Dendritic cell treated with granulocyte-macrophage colony-stimulating factor and Interleukin-4, amounts not matched to agents 40 ng/mL and 50 ng/mL, for 4 days (primary cell): ENCODE data around the gene BEND6.
A peak's percentile ranks its signal among the peaks of the same experiment; 100 is the strongest.
"Not testable (repeated sequence)": the region's sequence is repeated elsewhere in the genome, so short reads cannot be mapped to it uniquely, and the experiment has no call there.

Experiments
- H3K27ac Mint-ChIP-seq: one replicate; pipeline ENCODE4 v1.8.0; 2022; ENCODE audit warnings: mild to moderate bottlenecking, mixed read lengths
- H3K27me3 Mint-ChIP-seq: one replicate; pipeline ENCODE4 v1.8.0; 2022; ENCODE audit warnings: mild to moderate bottlenecking, mixed read lengths
- H3K36me3 Mint-ChIP-seq: one replicate; pipeline ENCODE4 v1.8.0; 2022; ENCODE audit warnings: low read depth, mixed read lengths
- H3K4me1 Mint-ChIP-seq: one replicate; pipeline ENCODE4 v1.8.0; 2022; ENCODE audit warnings: low read depth, mixed read lengths
- H3K4me3 Mint-ChIP-seq: one replicate; pipeline ENCODE4 v1.8.0; 2022; ENCODE audit warnings: mild to moderate bottlenecking, moderate library complexity, mixed read lengths
- H3K9me3 Mint-ChIP-seq: one replicate; pipeline ENCODE4 v1.8.0; 2022; ENCODE audit warnings: mixed read lengths
- intact Hi-C: fragments of 100-400 bp; cut with micrococcal nuclease; formaldehyde crosslinking; loops from one replicate; pipeline ENCODE4 v1.15.0; 2022

BEND6 gene

GRCh38 chr6:57040011-57040410 lies 85.1 kb downstream of the BEND6 start:
- intact Hi-C loops = no loop called here
- no peaks in the 10 kb centered on the region for H3K36me3 Mint-ChIP-seq
- H3K27me3 Mint-ChIP-seq = peaks cover 2% of the 10 kb centered on the region
- no peak overlapping the region for H3K27ac Mint-ChIP-seq
- H3K4me1 Mint-ChIP-seq = no peaks in the 10 kb centered on the region
- no peak overlapping the region for H3K4me3 Mint-ChIP-seq
- H3K9me3 Mint-ChIP-seq = no peaks in the 10 kb centered on the region

- H3K27ac Mint-ChIP-seq, H3K4me3 Mint-ChIP-seq, intact Hi-C loops, H3K9me3 Mint-ChIP-seq, H3K27me3 Mint-ChIP-seq: not testable (repeated sequence)
- Mint-ChIP-seq H3K4me1 (peaks cover 18% of the 10 kb centered on the region), H3K36me3 (peaks cover 17% of the 10 kb centered on the region)
These were observed 89.2 kb downstream of the BEND6 start for GRCh38 chr6:57044061-57044460.

GRCh38 chr6:57044568-57044967 lies 89.7 kb downstream of the BEND6 start:
- H3K27me3 Mint-ChIP-seq = peaks cover 4% of the 10 kb centered on the region
- no peak overlapping the region for H3K27ac Mint-ChIP-seq
- no peaks in the 10 kb centered on the region for H3K9me3 Mint-ChIP-seq
- H3K4me3 Mint-ChIP-seq = no peak overlapping the region
- peaks cover 22% of the 10 kb centered on the region for H3K36me3 Mint-ChIP-seq
- peaks cover 18% of the 10 kb centered on the region for H3K4me1 Mint-ChIP-seq
- intact Hi-C loops = no loop called here

GRCh38 chr6:57046332-57047256 lies 91.7 kb downstream of the BEND6 start, which contains the start of gene KIAA1586:
Gene KIAA1586 (plus strand): TSS chr6:57046693. CDS start chr6:57046756, 63 bp downstream.
- H3K9me3 Mint-ChIP-seq, intact Hi-C loops, H3K27me3 Mint-ChIP-seq: not testable (repeated sequence)
- peaks cover 39% of the 10 kb centered on the region for H3K36me3 Mint-ChIP-seq
- H3K27ac Mint-ChIP-seq = peak within 1 kb of the TSS; percentile 79
- H3K4me3 Mint-ChIP-seq = peak within 1 kb of the TSS; percentile 78
- peaks cover 18% of the 10 kb centered on the region for H3K4me1 Mint-ChIP-seq

- intact Hi-C loops = not testable (repeated sequence)
- peaks cover 18% of the 10 kb centered on the region for H3K4me1 Mint-ChIP-seq
These were observed 92.3 kb downstream of the BEND6 start for GRCh38 chr6:57047257-57047585.

GRCh38 chr6:57047859-57048258 lies 93.0 kb downstream of the BEND6 start:
- Mint-ChIP-seq H3K4me1 (peaks cover 18% of the 10 kb centered on the region), H3K4me3 (peak overlapping the region; percentile 46), H3K36me3 (peaks cover 49% of the 10 kb centered on the region)
- H3K9me3 Mint-ChIP-seq, H3K27ac Mint-ChIP-seq, H3K27me3 Mint-ChIP-seq, intact Hi-C loops: not testable (repeated sequence)

More at GRCh38 chr6:57047257-57047585, 92.3 kb downstream of the BEND6 start:
- H3K27me3 Mint-ChIP-seq, H3K9me3 Mint-ChIP-seq, H3K27ac Mint-ChIP-seq, H3K4me3 Mint-ChIP-seq: not testable (repeated sequence)
- peaks cover 43% of the 10 kb centered on the region for H3K36me3 Mint-ChIP-seq

- Mint-ChIP-seq H3K9me3 (no peaks in the 10 kb centered on the region), H3K27me3 (peaks cover 3% of the 10 kb centered on the region), H3K36me3 (peaks cover 56% of the 10 kb centered on the region), H3K4me3 (no peak overlapping the region), H3K27ac (no peak overlapping the region), H3K4me1 (peaks cover 18% of the 10 kb centered on the region)
- intact Hi-C loops = no loop called here
These were observed 93.7 kb downstream of the BEND6 start for GRCh38 chr6:57048577-57048976.

GRCh38 chr6:57063847-57064246 lies 108.9 kb downstream of the BEND6 start:
- intact Hi-C loops = no loop called here
- Mint-ChIP-seq H3K27me3 (no peaks in the 10 kb centered on the region), H3K4me3 (no peak overlapping the region), H3K9me3 (no peaks in the 10 kb centered on the region), H3K27ac (no peak overlapping the region), H3K4me1 (no peaks in the 10 kb centered on the region), H3K36me3 (peaks cover 64% of the 10 kb centered on the region)

- intact Hi-C loops = no loop called here
- H3K9me3 Mint-ChIP-seq = no peaks in the 10 kb centered on the region
- no peaks in the 10 kb centered on the region for H3K4me1 Mint-ChIP-seq
- H3K4me3 Mint-ChIP-seq = no peak overlapping the region
- no peak overlapping the region for H3K27ac Mint-ChIP-seq
- H3K27me3 Mint-ChIP-seq = no peaks in the 10 kb centered on the region
- H3K36me3 Mint-ChIP-seq = peaks cover 60% of the 10 kb centered on the region
These were observed 109.9 kb downstream of the BEND6 start for GRCh38 chr6:57064809-57065208.

- Mint-ChIP-seq H3K36me3 (peaks cover 35% of the 10 kb centered on the region), H3K27me3 (no peaks in the 10 kb centered on the region), H3K4me1 (no peaks in the 10 kb centered on the region), H3K9me3 (no peaks in the 10 kb centered on the region), H3K27ac (no peak overlapping the region), H3K4me3 (no peak overlapping the region)
- intact Hi-C loops = no loop called here
These were observed 113.2 kb downstream of the BEND6 start for GRCh38 chr6:57068061-57068460.

- H3K4me1 Mint-ChIP-seq = no peaks in the 10 kb centered on the region
- peaks cover 39% of the 10 kb centered on the region for H3K36me3 Mint-ChIP-seq
- intact Hi-C loops = no loop called here
- no peaks in the 10 kb centered on the region for H3K27me3 Mint-ChIP-seq
- H3K27ac Mint-ChIP-seq = no peak overlapping the region
- no peak overlapping the region for H3K4me3 Mint-ChIP-seq
- no peaks in the 10 kb centered on the region for H3K9me3 Mint-ChIP-seq
These were observed 114.3 kb downstream of the BEND6 start for GRCh38 chr6:57069228-57069627.

- H3K36me3 Mint-ChIP-seq = peaks cover 35% of the 10 kb centered on the region
- H3K4me3 Mint-ChIP-seq = no peak overlapping the region
- no peaks in the 10 kb centered on the region for H3K27me3 Mint-ChIP-seq
- H3K4me1 Mint-ChIP-seq = no peaks in the 10 kb centered on the region
- H3K9me3 Mint-ChIP-seq = no peaks in the 10 kb centered on the region
- no peak overlapping the region for H3K27ac Mint-ChIP-seq
- intact Hi-C loops = no loop called here
These were observed 115.0 kb downstream of the BEND6 start for GRCh38 chr6:57069920-57070331.

GRCh38 chr6:57072108-57072507 lies 117.2 kb downstream of the BEND6 start:
- Mint-ChIP-seq H3K27me3 (no peaks in the 10 kb centered on the region), H3K4me1 (no peaks in the 10 kb centered on the region), H3K27ac (no peak overlapping the region), H3K36me3 (peaks cover 27% of the 10 kb centered on the region), H3K9me3 (no peaks in the 10 kb centered on the region), H3K4me3 (no peak overlapping the region)
- intact Hi-C loops = no loop called here

- no peaks in the 10 kb centered on the region for H3K27me3 Mint-ChIP-seq
- intact Hi-C loops = no loop called here
- H3K9me3 Mint-ChIP-seq = no peaks in the 10 kb centered on the region
- no peaks in the 10 kb centered on the region for H3K4me1 Mint-ChIP-seq
- H3K36me3 Mint-ChIP-seq = peaks cover 14% of the 10 kb centered on the region
- no peak overlapping the region for H3K4me3 Mint-ChIP-seq
- H3K27ac Mint-ChIP-seq = no peak overlapping the region
These were observed 119.5 kb downstream of the BEND6 start for GRCh38 chr6:57074383-57074782.

GRCh38 chr6:57075092-57075491 lies 120.2 kb downstream of the BEND6 start:
- no peak overlapping the region for H3K27ac Mint-ChIP-seq
- H3K27me3 Mint-ChIP-seq = no peaks in the 10 kb centered on the region
- no peaks in the 10 kb centered on the region for H3K9me3 Mint-ChIP-seq
- H3K4me1 Mint-ChIP-seq = no peaks in the 10 kb centered on the region
- H3K36me3 Mint-ChIP-seq = peaks cover 8% of the 10 kb centered on the region
- intact Hi-C loops = no loop called here
- H3K4me3 Mint-ChIP-seq = no peak overlapping the region
